GM12875 (cell line): Measurements from ENCODE around the gene FBXL5.

Source experiments
- H3K4me3 ChIP-seq: one replicate; pipeline ENCODE4 v1.5.1; 2011; ENCODE audit warnings: low read depth, low read length, control low read depth
- TF ChIP-seq, protein P1 (sequence below): IDR thresholded peaks from 2 replicates; pipeline ENCODE4 v1.5.1; 2011; ENCODE audit warnings: low read depth, mild to moderate bottlenecking, control low read depth, inconsistent platforms, low read length, moderate library complexity, borderline replicate concordance; ENCODE audit not compliant: insufficient read depth

The FBXL5 gene, protein sequence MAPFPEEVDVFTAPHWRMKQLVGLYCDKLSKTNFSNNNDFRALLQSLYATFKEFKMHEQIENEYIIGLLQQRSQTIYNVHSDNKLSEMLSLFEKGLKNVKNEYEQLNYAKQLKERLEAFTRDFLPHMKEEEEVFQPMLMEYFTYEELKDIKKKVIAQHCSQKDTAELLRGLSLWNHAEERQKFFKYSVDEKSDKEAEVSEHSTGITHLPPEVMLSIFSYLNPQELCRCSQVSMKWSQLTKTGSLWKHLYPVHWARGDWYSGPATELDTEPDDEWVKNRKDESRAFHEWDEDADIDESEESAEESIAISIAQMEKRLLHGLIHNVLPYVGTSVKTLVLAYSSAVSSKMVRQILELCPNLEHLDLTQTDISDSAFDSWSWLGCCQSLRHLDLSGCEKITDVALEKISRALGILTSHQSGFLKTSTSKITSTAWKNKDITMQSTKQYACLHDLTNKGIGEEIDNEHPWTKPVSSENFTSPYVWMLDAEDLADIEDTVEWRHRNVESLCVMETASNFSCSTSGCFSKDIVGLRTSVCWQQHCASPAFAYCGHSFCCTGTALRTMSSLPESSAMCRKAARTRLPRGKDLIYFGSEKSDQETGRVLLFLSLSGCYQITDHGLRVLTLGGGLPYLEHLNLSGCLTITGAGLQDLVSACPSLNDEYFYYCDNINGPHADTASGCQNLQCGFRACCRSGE

DNA sequence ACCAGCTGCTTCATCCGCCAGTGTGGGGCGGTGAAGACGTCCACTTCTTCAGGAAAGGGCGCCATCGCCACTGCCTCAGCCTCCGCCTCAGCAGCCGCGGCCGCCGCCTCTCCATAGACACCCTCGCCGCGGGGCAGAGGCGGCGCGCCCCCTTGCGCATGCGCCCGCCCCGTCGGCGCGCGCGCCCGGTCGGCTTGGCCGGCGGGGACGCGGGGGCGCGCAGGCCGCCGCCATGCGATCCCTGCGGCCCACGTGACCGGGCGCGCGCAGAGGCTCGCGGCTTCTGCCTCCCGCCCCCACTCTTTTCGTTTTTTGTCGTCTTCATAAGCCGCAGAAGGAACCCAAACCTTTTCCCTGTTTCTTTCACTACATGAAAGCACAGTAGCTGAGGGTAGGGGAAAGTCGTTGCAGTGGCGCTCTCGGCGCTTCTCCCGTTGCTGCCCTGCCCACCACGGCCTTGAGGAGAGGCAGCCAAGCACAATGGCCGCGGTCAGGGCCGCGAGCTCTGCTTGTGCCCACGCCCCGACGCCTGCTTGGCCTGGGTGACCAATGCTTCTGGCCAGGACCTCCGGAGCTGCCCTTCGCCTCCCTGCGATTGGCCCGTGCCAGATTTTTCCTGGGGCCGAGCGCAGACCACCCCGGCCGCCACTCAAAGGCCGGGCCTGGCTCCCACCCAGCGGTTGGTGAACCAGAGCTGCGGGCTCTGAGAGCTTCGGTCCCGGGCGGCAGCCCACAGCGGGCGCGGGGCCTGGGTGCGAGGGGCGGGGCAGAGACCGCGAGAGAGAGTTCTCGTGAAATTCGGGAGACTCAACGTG is at the start of gene FBXL5:
FBXL5 (minus strand) TSS at position 135 of the 815 bp plus-strand sequence; CDS start at position 65, 70 bp downstream.
- TF ChIP-seq, protein P1, sequence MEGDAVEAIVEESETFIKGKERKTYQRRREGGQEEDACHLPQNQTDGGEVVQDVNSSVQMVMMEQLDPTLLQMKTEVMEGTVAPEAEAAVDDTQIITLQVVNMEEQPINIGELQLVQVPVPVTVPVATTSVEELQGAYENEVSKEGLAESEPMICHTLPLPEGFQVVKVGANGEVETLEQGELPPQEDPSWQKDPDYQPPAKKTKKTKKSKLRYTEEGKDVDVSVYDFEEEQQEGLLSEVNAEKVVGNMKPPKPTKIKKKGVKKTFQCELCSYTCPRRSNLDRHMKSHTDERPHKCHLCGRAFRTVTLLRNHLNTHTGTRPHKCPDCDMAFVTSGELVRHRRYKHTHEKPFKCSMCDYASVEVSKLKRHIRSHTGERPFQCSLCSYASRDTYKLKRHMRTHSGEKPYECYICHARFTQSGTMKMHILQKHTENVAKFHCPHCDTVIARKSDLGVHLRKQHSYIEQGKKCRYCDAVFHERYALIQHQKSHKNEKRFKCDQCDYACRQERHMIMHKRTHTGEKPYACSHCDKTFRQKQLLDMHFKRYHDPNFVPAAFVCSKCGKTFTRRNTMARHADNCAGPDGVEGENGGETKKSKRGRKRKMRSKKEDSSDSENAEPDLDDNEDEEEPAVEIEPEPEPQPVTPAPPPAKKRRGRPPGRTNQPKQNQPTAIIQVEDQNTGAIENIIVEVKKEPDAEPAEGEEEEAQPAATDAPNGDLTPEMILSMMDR: no peak
- peak within 1 kb of the TSS; percentile 90 for H3K4me3 ChIP-seq

DNA sequence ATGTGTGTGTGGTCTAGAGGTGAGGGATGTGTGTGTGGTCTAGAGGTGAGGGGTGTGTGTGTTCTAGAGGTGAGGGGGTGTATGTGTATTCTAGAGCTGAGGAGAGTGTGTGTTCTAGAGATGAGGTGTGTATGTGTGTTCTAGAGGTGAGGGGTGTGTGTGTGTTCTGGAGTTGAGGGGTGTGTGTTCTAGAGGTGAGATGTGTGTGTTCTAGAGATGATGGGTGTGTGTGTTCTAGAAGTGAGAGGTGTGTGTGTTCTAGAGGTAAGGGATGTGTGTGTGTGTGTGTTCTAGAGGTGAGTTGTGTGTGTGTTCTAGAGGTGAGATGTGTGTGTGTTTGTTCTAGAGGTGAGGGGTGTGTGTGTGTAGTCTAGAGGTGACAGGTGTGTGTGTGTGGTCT is 49.0 kb upstream of the FBXL5 start:
- H3K4me3 ChIP-seq: no peak overlapping the region

DNA sequence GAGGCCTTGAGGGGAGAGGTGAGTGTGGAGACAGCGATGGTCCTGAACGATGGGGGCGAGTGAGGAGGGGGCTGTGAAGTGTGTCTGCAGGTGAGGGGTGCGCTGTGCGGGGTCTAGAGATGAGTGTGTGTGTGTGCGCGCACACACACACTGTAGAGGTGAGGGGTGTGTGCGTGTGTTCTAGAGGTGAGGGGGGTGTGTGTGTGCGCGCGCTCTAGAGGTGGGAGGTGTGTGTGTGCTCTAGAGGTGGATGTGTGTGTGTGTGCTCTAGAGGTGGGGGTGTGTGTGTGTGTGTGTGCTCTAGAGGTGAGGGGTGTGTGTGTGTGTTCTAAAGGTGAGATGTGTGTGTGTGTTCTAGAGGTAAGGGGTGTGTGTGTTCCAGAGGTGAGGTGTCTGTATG is 48.3 kb upstream of the FBXL5 start:
- no peak overlapping the region for H3K4me3 ChIP-seq
- TF ChIP-seq, protein P1: no peak

More for the DNA sequence above, 49.0 kb upstream of the FBXL5 start:
- TF ChIP-seq, protein P1: no peak

DNA sequence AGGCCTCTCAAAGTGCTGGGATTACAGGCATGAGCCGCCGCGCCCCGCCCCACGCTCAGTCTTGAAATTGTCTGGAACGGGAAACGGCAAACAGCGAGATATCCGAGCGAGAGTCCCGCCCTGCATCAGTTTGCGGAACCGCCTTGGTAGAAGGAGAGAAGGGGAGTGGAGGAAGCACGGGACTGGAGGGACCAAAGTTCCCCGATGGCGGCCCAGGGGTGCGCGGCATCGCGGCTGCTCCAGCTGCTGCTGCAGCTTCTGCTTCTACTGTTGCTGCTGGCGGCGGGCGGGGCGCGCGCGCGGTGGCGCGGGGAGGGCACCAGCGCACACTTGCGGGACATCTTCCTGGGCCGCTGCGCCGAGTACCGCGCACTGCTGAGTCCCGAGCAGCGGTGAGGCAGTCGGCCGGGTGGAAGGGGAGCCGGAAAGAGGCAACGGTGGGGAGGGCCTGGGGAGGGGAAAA is 47.8 kb upstream of the FBXL5 start, which contains the start of gene BST1:
BST1 (plus strand) TSS at position 125 of the 463 bp plus-strand sequence; CDS start at position 205, 80 bp downstream.
- TF ChIP-seq, protein P1: no peak
- no peak within 1 kb of the TSS for H3K4me3 ChIP-seq

DNA sequence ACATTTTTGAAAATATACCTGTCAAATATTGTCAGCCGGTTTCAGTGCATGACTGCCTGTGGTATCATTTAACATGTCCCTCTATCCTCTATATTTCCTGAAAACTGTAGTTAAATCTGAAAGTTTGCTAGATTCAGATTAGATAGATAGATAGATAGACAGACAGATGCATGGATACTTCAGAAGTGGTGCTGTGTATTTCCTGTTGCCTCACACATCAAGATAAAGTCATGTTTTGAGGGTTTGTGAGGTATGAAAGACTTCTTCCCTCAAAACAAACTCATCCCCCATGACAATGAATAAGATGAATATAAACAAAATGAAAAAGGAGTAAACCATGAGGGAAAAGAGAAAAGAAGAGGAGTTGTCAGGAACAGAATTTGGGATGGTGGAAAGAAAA is 41.7 kb upstream of the FBXL5 start:
- no peak overlapping the region for H3K4me3 ChIP-seq
- TF ChIP-seq, protein P1: no peak

DNA sequence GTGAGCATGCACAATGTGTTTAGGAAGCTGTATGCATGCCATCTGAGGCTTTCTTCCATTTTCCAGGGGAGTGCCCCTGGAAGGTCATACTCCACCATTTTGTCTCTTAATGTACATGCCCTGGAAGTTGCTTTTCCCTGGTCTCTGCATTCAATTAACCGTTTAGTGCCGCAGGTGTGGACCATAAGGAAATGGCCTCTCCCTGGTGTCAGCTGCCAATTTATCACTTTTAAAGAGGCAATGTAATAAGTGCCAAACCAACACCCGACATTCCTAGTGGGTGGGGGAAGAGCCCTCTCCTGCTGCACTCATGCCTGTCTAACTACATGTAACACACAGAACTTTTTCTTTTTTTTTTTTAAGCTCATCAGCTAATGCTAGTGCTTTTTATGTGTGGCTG is 40.6 kb upstream of the FBXL5 start:
- no peak overlapping the region for H3K4me3 ChIP-seq
- TF ChIP-seq, protein P1: no peak
